ENCODE data around the gene ATG9A.
A peak's percentile ranks its signal among the peaks of the same experiment; 100 is the strongest.
"Not testable (repeated sequence)": the region's sequence is repeated elsewhere in the genome, so short reads cannot be mapped to it uniquely, and the experiment has no call there.

The ATG9A gene

GRCh38 chr2:219229305-219230058 lies at the start of gene ATG9A, which contains the start of gene ANKZF1:
Gene ATG9A (minus strand): TSS chr2:219229636. CDS start chr2:219228024, 1,612 bp downstream.
Gene ANKZF1 (plus strand): TSS chr2:219229806. CDS start chr2:219230258, 452 bp downstream.
- peak; percentile 98 for DNase-seq (ENCODE audit: low read depth, low spot score)

- no peak for DNase-seq (ENCODE audit: low read depth, low spot score)
Measured at GRCh38 chr2:219278655-219279150, 49.3 kb upstream of the ATG9A start.

- no peak for DNase-seq (ENCODE audit: low read depth, low spot score)
Measured at GRCh38 chr2:219277703-219278654, 48.5 kb upstream of the ATG9A start.

GRCh38 chr2:219274361-219274921 lies 45.0 kb upstream of the ATG9A start:
- DNase-seq (ENCODE audit: low read depth, low spot score): no peak

GRCh38 chr2:219273937-219274336 lies 44.5 kb upstream of the ATG9A start:
- DNase-seq (ENCODE audit: low read depth, low spot score): no peak

GRCh38 chr2:219272995-219273394 lies 43.6 kb upstream of the ATG9A start:
- no peak for DNase-seq (ENCODE audit: low read depth, low spot score)

GRCh38 chr2:219272356-219272755 lies 42.9 kb upstream of the ATG9A start:
- no peak for DNase-seq (ENCODE audit: low read depth, low spot score)

- DNase-seq (ENCODE audit: low read depth, low spot score): no peak
Measured at GRCh38 chr2:219271021-219271420, 41.6 kb upstream of the ATG9A start.

- no peak for DNase-seq (ENCODE audit: low read depth, low spot score)
Measured at GRCh38 chr2:219270055-219270372, 40.6 kb upstream of the ATG9A start.

- no peak for DNase-seq (ENCODE audit: low read depth, low spot score)
Measured at GRCh38 chr2:219269362-219270054, 40.1 kb upstream of the ATG9A start.

GRCh38 chr2:219268294-219268693 lies 38.9 kb upstream of the ATG9A start:
- DNase-seq (ENCODE audit: low read depth, low spot score): no peak

GRCh38 chr2:219266886-219267285 lies 37.5 kb upstream of the ATG9A start:
- DNase-seq (ENCODE audit: low read depth, low spot score): no peak

GRCh38 chr2:219266232-219266631 lies 36.8 kb upstream of the ATG9A start:
- no peak for DNase-seq (ENCODE audit: low read depth, low spot score)

GRCh38 chr2:219261024-219261855 lies 31.8 kb upstream of the ATG9A start:
- no peak for DNase-seq (ENCODE audit: low read depth, low spot score)

- not testable (repeated sequence) for DNase-seq (ENCODE audit: low read depth, low spot score)
Measured at GRCh38 chr2:219258942-219259341, 29.5 kb upstream of the ATG9A start.

- DNase-seq (ENCODE audit: low read depth, low spot score): no peak
Measured at GRCh38 chr2:219254590-219255201, 25.3 kb upstream of the ATG9A start.

GRCh38 chr2:219253753-219254589 lies 24.5 kb upstream of the ATG9A start, which contains the start of gene TUBA4A:
Gene TUBA4A (minus strand): TSS chr2:219253918. CDS start chr2:219253858, 60 bp downstream.
- DNase-seq (ENCODE audit: low read depth, low spot score): peak; percentile 81

GRCh38 chr2:219252900-219253752 lies 23.7 kb upstream of the ATG9A start, which contains the start of gene TUBA4B:
Gene TUBA4B (plus strand): TSS chr2:219253243. CDS start chr2:219253408, 165 bp downstream.
- no peak for DNase-seq (ENCODE audit: low read depth, low spot score)
